Measurements from ENCODE around the gene AGBL4.

DNA sequence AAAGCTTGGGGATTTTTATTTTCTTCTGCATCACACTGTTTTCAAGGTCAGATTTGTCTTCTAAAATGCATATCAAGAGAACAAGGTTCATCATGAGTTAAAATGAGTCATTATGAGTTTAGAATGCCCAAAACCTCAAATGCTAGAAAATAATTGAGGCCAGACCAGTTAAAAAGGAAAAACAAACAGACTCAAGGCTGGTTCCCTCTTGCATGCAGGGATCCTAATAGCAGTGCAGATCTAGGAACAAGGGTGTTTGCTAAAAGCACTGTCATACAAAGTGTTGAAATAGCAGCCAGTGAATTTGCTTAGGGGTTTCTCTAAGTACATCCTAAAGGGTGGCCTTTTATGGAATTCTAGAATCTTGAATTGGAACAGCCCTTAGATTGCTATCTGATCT is 1262.3 kb downstream of the AGBL4 start:
- TF ChIP-seq CTCF (IDR thresholded peaks at IDR 0.05) = no peak
- no peak for TF ChIP-seq ZFX (IDR thresholded peaks at IDR 0.05; ENCODE audit: borderline replicate concordance)

Data from 22Rv1 (cell line).